ENCODE data around the gene TMC8.
"Not testable (repeated sequence)": the region's sequence is repeated elsewhere in the genome, so short reads cannot be mapped to it uniquely, and the experiment has no call there.

The TMC8 gene, protein sequence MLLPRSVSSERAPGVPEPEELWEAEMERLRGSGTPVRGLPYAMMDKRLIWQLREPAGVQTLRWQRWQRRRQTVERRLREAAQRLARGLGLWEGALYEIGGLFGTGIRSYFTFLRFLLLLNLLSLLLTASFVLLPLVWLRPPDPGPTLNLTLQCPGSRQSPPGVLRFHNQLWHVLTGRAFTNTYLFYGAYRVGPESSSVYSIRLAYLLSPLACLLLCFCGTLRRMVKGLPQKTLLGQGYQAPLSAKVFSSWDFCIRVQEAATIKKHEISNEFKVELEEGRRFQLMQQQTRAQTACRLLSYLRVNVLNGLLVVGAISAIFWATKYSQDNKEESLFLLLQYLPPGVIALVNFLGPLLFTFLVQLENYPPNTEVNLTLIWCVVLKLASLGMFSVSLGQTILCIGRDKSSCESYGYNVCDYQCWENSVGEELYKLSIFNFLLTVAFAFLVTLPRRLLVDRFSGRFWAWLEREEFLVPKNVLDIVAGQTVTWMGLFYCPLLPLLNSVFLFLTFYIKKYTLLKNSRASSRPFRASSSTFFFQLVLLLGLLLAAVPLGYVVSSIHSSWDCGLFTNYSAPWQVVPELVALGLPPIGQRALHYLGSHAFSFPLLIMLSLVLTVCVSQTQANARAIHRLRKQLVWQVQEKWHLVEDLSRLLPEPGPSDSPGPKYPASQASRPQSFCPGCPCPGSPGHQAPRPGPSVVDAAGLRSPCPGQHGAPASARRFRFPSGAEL

DNA sequence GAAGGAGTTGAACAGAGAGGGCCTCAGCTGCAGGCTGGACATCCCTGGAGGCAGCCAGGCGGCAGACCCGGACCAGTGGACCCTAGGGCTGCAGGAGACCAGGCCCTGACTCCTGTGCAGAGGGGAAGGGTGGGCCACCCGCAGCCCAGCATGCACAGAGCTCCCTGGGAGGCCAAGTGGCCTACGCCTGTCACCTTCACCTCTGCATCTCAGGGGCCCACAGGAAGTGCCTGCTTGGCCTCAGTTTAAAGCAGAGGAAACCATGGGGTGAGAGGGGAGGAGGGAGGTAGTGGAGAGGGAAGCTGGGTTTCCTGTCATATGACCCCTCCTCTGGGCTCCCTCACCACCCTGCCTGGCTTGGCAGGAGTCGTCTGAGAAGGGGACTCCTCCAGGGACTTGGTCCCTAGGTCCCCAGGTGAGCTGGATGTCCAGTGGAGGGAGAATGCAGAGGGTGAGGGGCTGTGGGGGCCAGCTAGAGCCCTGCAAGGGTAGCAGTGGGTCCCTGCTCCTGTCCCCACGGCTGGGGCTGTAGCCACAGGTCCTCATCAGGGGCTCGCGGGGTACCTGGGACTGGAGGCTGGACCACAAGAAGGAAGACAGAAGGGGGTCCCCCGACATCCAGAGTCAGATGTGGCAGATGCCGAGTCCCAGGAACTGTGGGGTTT, at the start of gene TMC8:
TMC8 (plus strand) TSS at position 335 of the 665 bp plus-strand sequence. CDS start 818 bp downstream, outside the sequence.
- Mint-ChIP-seq H3K27ac (peak within 1 kb of the TSS; percentile 87), H3K27me3 (no peaks in the 10 kb centered on the region), H3K4me3 (peak within 1 kb of the TSS; percentile 92), H3K36me3 (peaks cover 3% of the 10 kb centered on the region), H3K4me1 (peaks cover 72% of the 10 kb centered on the region), H3K9me3 (no peaks in the 10 kb centered on the region)

DNA sequence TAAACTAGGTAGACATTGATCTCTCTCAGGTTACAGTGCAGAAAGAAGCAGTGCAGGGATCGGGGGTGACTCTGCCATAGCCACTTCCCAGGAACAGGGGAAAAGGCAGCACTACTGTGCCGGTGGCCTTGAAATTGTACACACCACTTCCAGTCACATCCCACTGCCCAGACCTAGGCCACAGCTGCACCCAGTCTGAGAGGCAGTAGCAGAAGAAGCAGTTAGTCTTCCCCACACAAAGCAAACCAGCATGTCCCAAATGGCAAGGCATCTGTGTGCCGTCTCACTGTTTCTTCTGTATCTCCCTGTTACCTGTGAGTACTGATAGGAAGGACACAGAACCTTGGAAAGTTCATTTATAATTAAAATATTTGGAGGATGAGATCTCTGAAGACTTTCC, 49.0 kb upstream of the TMC8 start:
- Mint-ChIP-seq H3K9me3 (no peaks in the 10 kb centered on the region), H3K27ac (no peak overlapping the region), H3K4me1 (no peaks in the 10 kb centered on the region), H3K4me3 (no peak overlapping the region), H3K36me3 (peaks cover 7% of the 10 kb centered on the region), H3K27me3 (no peaks in the 10 kb centered on the region)

DNA sequence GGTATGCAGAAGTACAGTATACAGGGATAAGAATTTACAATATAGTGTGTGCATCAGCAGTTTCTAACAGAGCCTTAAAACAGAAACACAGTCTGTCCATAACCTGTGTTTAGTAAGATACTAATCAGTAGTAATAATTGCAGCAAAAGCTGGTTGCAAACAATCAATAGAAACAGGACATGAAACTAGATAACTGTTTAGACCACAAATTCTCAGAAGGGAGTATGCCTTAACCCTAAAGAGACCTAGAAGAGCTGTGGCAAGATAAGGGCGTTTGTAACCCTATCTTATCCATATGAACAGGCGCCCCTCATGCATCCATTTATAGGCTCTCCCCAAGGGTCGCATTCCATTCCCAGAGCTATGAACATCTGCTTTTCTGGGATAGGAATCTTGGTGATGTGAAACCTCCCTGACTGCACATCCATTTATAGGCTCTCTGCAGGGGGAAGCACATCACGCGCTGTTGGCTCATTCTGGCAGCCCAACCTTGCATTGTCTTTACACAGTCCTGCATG, 48.2 kb upstream of the TMC8 start:
- not testable (repeated sequence) for H3K4me1 Mint-ChIP-seq, H3K4me3 Mint-ChIP-seq, H3K27me3 Mint-ChIP-seq, H3K9me3 Mint-ChIP-seq, H3K36me3 Mint-ChIP-seq, H3K27ac Mint-ChIP-seq

DNA sequence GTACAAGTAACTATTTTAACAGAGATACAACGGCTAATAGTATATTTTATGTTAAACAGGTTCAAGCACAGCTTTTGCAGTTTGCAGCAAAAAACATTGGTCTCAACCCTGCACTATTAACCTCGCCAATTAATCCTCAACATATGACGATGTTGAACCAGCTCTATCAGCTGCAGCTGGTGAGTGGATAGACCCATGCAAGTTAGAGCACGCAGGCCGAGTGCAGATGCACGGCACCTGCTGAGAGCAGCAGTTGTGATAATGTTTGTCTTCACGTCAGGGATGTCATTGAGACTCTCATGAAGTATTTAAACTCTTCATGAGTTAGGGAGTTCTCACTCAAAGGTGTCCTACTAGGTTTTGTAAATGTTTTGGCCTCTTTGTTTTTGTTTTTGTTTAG, 47.6 kb upstream of the TMC8 start:
- no peaks in the 10 kb centered on the region for H3K9me3 Mint-ChIP-seq
- no peak overlapping the region for H3K27ac Mint-ChIP-seq
- H3K4me1 Mint-ChIP-seq, result no peaks in the 10 kb centered on the region
- peaks cover 7% of the 10 kb centered on the region for H3K36me3 Mint-ChIP-seq
- H3K4me3 Mint-ChIP-seq, result no peak overlapping the region
- no peaks in the 10 kb centered on the region for H3K27me3 Mint-ChIP-seq

DNA sequence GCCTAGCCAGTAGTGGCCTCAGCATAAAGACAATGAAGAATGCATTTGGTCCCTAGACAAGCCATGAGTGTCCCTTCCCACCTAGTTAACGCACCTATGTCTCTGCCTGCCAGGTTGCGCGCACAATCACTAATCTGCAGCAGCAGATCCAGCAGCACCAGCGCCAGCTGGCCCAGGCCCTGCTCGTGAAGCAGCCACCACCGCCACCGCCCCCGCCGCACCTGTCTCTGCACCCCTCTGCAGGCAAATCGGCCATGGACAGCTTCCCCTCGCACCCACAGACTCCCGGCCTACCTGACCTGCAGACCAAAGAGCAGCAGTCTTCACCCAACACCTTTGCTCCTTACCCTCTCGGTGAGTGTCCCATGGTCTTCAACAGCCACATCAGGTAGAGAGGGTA, 43.8 kb upstream of the TMC8 start:
- Mint-ChIP-seq H3K36me3 (peaks cover 3% of the 10 kb centered on the region), H3K27me3 (no peaks in the 10 kb centered on the region), H3K27ac (peak overlapping the region; percentile 27), H3K4me3 (no peak overlapping the region), H3K9me3 (no peaks in the 10 kb centered on the region), H3K4me1 (peaks cover 3% of the 10 kb centered on the region)

DNA sequence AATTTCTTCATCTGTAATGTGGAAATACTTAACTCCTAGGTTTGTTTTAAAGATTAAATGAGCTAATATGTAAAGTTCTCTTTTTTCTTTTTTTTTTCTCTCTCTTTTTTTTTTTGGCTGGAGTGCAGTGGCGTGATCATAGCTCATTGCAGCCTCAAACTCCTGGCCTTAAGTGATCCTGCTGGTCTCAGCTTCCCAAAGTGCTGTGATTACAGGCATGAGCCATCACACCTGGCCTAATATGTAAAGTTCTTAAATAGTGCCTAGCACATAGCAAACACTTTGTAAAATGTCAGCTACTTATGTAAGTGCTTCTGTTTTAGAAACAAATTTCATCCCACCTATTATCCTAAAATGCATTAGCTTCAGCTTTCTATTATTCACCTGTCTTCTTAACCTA, 42.0 kb upstream of the TMC8 start:
- no peaks in the 10 kb centered on the region for H3K9me3 Mint-ChIP-seq
- H3K27ac Mint-ChIP-seq, result peak overlapping the region; percentile 32
- H3K36me3 Mint-ChIP-seq, result peaks cover 4% of the 10 kb centered on the region
- H3K4me3 Mint-ChIP-seq, result no peak overlapping the region
- H3K4me1 Mint-ChIP-seq, result peaks cover 3% of the 10 kb centered on the region
- H3K27me3 Mint-ChIP-seq, result no peaks in the 10 kb centered on the region

DNA sequence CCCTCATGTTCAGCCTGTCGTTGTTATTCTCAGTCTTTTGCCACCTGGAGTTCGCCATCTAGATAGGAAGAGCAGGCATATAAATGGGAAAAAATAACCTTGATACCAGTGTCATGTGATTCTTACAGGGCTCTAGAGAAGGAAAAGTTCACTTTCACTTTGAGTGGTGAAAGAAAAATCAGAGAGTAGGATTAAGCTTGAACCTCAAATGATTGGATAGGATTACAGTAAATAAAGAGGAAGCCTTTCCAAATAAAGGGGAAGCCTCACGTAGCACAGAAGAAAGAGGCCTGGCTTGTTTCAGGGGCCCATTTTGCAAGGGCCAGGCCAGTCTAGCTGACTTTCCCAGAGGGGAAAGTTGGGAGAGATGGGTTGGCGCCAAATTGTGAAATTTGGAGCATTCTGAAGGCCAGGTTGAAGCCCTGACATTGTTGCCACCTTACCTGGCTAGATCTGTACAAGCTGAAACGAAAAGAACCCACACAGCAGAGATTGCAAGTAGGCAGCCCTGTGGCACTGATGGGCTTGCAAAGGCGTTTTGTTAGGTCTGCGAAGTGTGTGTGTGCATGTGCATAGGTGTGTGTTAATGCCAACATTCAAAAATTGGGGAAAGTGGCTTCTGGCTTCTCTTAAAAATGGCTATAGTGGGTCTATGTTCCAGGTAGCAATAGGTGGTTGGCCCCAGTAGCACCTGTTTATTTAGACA, 40.8 kb upstream of the TMC8 start:
- no peaks in the 10 kb centered on the region for H3K9me3 Mint-ChIP-seq
- peaks cover 3% of the 10 kb centered on the region for H3K4me1 Mint-ChIP-seq
- peak overlapping the region; percentile 43 for H3K27ac Mint-ChIP-seq
- H3K27me3 Mint-ChIP-seq, result no peaks in the 10 kb centered on the region
- H3K4me3 Mint-ChIP-seq, result no peak overlapping the region
- H3K36me3 Mint-ChIP-seq, result peaks cover 4% of the 10 kb centered on the region

DNA sequence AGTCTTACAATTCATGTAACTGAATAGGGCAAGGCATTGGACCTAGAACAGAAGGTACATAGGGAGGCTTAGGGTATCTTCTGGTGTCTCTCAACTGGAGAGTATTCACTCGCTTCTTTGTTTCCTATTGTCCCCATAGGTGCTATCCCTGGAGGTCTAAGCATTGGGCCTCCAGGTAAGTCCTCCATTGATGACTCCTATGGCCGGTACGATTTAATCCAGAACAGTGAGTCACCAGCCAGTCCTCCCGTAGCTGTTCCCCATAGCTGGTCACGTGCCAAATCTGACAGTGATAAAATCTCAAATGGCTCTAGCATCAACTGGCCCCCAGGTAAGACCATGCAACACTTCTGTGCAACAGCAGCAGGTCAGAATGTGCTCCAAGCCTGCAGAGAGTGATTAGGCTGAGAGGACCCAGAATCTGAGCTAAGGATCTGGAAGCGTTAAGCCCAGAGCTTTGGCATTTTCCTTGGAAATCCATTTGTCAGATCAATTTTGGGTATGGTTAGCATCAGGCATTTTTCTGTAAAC, 37.7 kb upstream of the TMC8 start:
- Mint-ChIP-seq H3K36me3 (peaks cover 2% of the 10 kb centered on the region), H3K27me3 (no peaks in the 10 kb centered on the region), H3K4me1 (peaks cover 3% of the 10 kb centered on the region), H3K27ac (no peak overlapping the region), H3K4me3 (no peak overlapping the region), H3K9me3 (no peaks in the 10 kb centered on the region)

DNA sequence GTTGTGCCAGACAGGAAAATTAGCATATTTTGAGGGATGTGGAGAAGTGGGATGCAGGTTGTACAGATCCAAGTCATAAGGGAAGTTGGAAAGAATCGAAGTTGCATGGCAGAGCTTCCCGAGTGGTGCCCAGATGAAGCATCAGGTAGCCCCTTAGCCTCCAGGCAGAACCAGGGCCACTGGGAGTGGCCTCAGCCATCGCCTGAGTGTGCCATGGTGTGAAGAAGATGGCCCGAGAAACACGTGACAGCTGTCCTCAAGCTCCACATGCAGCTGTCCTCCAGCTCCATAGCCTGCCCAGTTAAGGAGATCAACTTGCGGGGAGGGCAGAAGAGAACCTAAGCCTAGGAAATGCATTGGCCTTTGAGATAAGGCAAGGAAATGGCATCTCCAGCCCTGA, 35.5 kb upstream of the TMC8 start:
- Mint-ChIP-seq H3K27me3 (no peaks in the 10 kb centered on the region), H3K27ac (peak overlapping the region; percentile 8), H3K4me3 (no peak overlapping the region), H3K36me3 (peaks cover 9% of the 10 kb centered on the region), H3K4me1 (no peaks in the 10 kb centered on the region), H3K9me3 (no peaks in the 10 kb centered on the region)

DNA sequence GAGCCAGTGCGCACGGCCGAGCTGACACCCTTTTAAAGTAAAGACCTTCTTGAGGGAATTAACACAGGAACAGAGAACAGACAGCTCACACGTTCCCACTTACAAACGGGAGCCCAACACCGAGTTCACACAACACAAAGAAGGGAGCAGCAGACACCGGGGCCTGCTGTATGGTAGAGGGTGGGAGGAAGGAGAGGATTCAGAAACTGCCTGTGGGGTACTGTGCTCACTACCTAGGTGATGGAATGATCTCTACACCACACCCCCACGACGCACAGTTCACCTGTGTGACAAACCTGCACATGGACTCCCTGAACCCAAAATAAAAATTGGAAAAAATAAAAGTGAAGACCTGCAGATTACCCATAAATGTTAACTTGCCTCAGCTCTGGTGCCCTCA, 34.5 kb upstream of the TMC8 start:
- Mint-ChIP-seq H3K27ac (no peak overlapping the region), H3K4me3 (no peak overlapping the region), H3K27me3 (no peaks in the 10 kb centered on the region), H3K36me3 (peaks cover 11% of the 10 kb centered on the region), H3K9me3 (no peaks in the 10 kb centered on the region), H3K4me1 (no peaks in the 10 kb centered on the region)

DNA sequence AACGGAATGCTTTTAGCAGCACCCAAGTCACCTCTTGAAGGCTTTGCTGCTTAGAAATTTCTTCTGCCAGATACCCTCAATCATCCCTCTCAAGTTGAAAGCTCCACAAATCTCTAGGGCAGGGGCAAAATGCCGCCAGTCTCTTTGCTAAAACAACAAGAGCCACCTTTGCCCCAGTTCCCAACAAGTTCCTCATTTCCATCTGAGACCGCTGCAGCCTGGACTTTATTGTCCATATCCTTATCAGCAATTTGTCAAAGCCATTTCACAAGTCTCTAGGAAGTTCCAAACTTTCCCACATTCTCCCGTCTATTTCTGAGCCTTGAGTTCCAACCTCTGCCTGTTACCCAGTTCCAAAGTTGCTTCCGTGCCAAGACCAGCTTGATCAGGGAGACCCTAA, 29.5 kb upstream of the TMC8 start:
- peak overlapping the region; percentile 30 for H3K27ac Mint-ChIP-seq
- no peaks in the 10 kb centered on the region for H3K4me1 Mint-ChIP-seq
- no peaks in the 10 kb centered on the region for H3K9me3 Mint-ChIP-seq
- no peaks in the 10 kb centered on the region for H3K27me3 Mint-ChIP-seq
- peaks cover 9% of the 10 kb centered on the region for H3K36me3 Mint-ChIP-seq
- H3K4me3 Mint-ChIP-seq, result no peak overlapping the region

DNA sequence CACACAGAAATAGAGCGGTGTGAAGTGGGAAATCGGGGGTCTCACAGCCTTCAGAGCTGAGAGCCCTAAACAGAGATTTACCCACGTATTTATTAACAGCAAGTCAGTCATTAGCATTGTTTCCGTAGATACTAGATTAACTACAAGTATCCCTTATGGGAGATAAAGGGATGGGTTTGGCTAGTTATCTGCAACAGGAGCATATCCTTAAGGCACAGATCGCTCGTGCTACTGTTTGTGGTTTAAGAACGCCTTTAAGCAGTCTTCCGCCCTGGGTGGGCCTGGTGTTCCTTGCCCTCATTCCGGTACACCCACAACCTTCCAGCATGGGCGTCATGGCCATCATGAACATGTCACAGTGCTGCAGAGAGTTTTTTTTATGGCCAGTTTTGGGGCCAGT, 29.0 kb upstream of the TMC8 start:
- peak overlapping the region; percentile 41 for H3K27ac Mint-ChIP-seq

DNA sequence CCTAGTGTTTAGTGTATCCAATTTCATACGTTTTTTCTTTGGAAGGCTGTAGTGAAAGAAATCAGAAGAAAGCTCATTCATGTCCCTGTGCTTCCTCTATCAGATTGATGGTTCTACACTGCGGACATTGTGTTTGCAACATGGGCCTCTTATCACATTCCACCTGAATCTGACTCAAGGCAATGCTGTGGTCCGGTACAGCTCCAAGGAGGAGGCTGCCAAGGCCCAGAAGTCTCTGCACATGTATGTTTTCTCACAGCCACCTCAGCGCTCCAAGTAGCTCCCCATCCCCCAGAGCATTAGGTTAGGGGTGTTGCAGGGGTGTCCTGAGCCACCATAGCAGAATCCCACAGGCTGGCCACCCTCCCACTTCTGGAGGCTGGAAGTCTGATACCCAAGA, 27.3 kb upstream of the TMC8 start:
- Mint-ChIP-seq H3K36me3 (peaks cover 6% of the 10 kb centered on the region), H3K4me1 (peaks cover 14% of the 10 kb centered on the region), H3K4me3 (no peak overlapping the region), H3K9me3 (no peaks in the 10 kb centered on the region), H3K27ac (peak overlapping the region; percentile 23), H3K27me3 (no peaks in the 10 kb centered on the region)

More for the DNA sequence above, 29.0 kb upstream of the TMC8 start:
- Mint-ChIP-seq H3K9me3 (no peaks in the 10 kb centered on the region), H3K36me3 (peaks cover 9% of the 10 kb centered on the region), H3K4me1 (no peaks in the 10 kb centered on the region), H3K27me3 (no peaks in the 10 kb centered on the region), H3K4me3 (no peak overlapping the region)

DNA sequence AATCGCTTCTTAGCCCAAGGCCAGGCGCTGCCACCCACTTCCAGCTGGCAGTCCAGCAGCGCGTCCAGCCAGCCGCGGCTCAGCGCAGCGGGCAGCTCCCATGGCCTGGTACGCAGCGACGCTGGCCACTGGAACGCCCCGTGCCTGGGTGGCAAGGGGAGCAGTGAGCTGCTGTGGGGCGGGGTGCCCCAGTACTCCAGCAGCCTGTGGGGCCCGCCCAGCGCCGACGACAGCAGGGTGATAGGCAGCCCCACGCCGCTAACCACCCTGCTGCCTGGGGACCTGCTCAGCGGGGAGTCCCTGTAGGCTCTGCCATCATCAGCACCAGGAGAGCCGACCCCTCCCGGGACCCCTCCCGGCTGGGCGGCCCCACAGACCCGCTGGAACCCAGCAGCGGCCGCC, 26.0 kb upstream of the TMC8 start:
- H3K4me3 Mint-ChIP-seq, result no peak overlapping the region
- no peak overlapping the region for H3K27ac Mint-ChIP-seq
- H3K4me1 Mint-ChIP-seq, result peaks cover 14% of the 10 kb centered on the region
- H3K9me3 Mint-ChIP-seq, result no peaks in the 10 kb centered on the region
- no peaks in the 10 kb centered on the region for H3K27me3 Mint-ChIP-seq
- peaks cover 5% of the 10 kb centered on the region for H3K36me3 Mint-ChIP-seq

DNA sequence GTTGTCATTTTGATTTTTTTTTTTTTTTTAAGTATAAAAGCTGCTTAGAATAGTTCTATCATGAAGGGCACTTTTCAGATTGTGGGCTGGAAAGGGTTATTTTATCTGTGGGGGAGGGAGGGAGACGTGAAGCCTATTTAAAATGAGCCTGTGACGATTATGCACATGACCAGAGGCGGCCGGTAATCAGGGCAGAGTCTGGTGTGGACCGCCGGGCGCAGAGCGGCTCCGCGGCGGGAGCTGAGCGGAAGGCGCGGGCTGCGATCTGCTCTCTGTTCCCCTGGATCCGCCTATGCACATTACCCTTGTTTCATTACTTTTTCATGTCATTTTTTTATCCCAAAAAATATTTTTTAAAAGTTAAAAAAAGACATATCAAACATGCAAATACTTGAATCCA, 25.5 kb upstream of the TMC8 start:
- Mint-ChIP-seq H3K27ac (no peak overlapping the region), H3K4me3 (no peak overlapping the region), H3K9me3 (no peaks in the 10 kb centered on the region), H3K27me3 (no peaks in the 10 kb centered on the region), H3K36me3 (peaks cover 2% of the 10 kb centered on the region), H3K4me1 (peaks cover 14% of the 10 kb centered on the region)

Data from activated naive CD4-positive, alpha-beta T cell treated with anti-CD3 and anti-CD28 coated beads, Interleukin-2, amount 50 U/mL, for 24 hours (primary cell).